Loucy (cell line): ENCODE data around the gene NADK2.

Experiments
- EZH2phosphoT487 ChIP-seq: fragments of 200-600 bp; IDR thresholded peaks from 2 replicates; pipeline ENCODE4 v1.6.1; 2018; ENCODE audit warnings: antibody characterized with exemption, mild to moderate bottlenecking, moderate library complexity, borderline replicate concordance
- TF ChIP-seq, protein P1 (sequence below): fragments of 200-600 bp; sonication (generic); conservative IDR thresholded peaks from 2 replicates; pipeline ENCODE4 v1.5.1; 2014; ENCODE audit warnings: mild to moderate bottlenecking, antibody characterized with exemption, low read length

- TF ChIP-seq, protein P1, sequence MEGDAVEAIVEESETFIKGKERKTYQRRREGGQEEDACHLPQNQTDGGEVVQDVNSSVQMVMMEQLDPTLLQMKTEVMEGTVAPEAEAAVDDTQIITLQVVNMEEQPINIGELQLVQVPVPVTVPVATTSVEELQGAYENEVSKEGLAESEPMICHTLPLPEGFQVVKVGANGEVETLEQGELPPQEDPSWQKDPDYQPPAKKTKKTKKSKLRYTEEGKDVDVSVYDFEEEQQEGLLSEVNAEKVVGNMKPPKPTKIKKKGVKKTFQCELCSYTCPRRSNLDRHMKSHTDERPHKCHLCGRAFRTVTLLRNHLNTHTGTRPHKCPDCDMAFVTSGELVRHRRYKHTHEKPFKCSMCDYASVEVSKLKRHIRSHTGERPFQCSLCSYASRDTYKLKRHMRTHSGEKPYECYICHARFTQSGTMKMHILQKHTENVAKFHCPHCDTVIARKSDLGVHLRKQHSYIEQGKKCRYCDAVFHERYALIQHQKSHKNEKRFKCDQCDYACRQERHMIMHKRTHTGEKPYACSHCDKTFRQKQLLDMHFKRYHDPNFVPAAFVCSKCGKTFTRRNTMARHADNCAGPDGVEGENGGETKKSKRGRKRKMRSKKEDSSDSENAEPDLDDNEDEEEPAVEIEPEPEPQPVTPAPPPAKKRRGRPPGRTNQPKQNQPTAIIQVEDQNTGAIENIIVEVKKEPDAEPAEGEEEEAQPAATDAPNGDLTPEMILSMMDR: no peak
- TF ChIP-seq EZH2phosphoT487: no peak
Measured at GRCh38 chr5:36242534-36243485, 1.1 kb upstream of the NADK2 start.
